Measurements from ENCODE around the gene CEP192. TPM values are rescaled to one million over a fixed set of nuclear protein-coding genes. Genes with fewer than 3 reads are reported as not detected.

Gene CEP192
- total and polyA plus RNA-seq, 10 of the 15 experiments (the other 5 are each of a cell fraction or from before 2014, with no cell fraction given): 15.4 to 58.2 (median 29.6) TPM

DNA sequence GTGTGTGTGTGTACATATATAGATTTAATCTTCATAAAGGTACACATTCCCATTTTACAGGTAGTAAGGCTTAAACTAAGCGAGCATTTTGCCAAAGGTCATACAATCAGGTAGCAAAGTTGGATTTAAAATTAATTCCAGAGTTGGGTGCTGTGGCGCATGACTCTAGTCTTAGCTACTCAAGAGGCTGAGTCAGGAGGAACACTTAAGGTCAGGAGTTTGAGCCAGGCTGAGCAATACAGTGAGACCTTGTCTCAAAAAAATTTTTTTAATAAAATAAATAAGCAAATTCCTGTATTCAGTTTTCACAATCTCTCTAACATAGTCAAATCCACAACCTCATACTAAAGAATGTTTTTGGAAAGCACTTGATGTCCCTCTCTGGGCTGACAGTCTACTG lies 115.9 kb downstream of the CEP192 start:
- POLR2A ChIA-PET: no interaction called here
- intact Hi-C loops (cut with micrococcal nuclease; ENCODE audit: unreplicated experiment): no loop called here
- CTCF ChIA-PET: interaction anchor here (1.4 kb wide), 1 partner anchor 51 kb away, joined by 4 read pairs; no protein-coding TSS in a partner anchor
- Histone ChIP-seq H3K4me2 (ENCODE audit: control insufficient read depth, insufficient read depth) (no peak overlapping the region), H3K9me3 (replicated peaks; ENCODE audit: control insufficient read depth, insufficient read depth, low read length) (no peaks in the 10 kb centered on the region), H4K20me1 (ENCODE audit: control insufficient read depth, insufficient read depth) (no peaks in the 10 kb centered on the region), H3K27me3 (replicated peaks in 1 of 2; ENCODE audit: control insufficient read depth in 2 of 2, insufficient read depth in 2 of 2, low read length in 1 of 2) (no peaks in the 10 kb centered on the region), H3K36me3 (ENCODE audit: control insufficient read depth in 2 of 2, insufficient read depth in 2 of 2, low read length in 1 of 2) (peaks cover 21 to 46% of the 10 kb centered on the region in 2 experiments), H2AFZ (ENCODE audit: control insufficient read depth, low read depth, low read length) (no peak overlapping the region), H3K27ac (ENCODE audit: control insufficient read depth, insufficient read depth) (no peak overlapping the region), H3K9ac (ENCODE audit: control insufficient read depth, insufficient read depth, low read length) (no peak overlapping the region), H3K4me1 (ENCODE audit: control insufficient read depth, insufficient read depth, low read length) (no peaks in the 10 kb centered on the region), H3K4me3 (no peak overlapping the region), H3K79me2 (ENCODE audit: control insufficient read depth, insufficient read depth, low read length) (no peaks in the 10 kb centered on the region)
- RAD21 ChIA-PET (ENCODE audit: unreplicated experiment): interaction anchor here (1.0 kb wide), 1 partner anchor 52 kb away, joined by 3 read pairs; no protein-coding TSS in a partner anchor
- ATAC-seq (no peak), FAIRE-seq (no peak), DNase-seq (ENCODE audit: low read depth, low spot score) (no peak)
- WGBS (ENCODE audit: insufficient coverage, insufficient replicate concordance, low lambda C conversion rate, missing lambda C conversion rate): 96% methylated on average over 2 of the region's 2 CpGs
- SMC1A ChIA-PET (ENCODE audit: uncharacterized antibody, unreplicated experiment): interaction anchor here (0.8 kb wide), 1 partner anchor 66 kb away, joined by 3 read pairs; no protein-coding TSS in a partner anchor
- no peak for TF ChIP-seq SMAD1 (IDR thresholded peaks at IDR 0.05; ENCODE audit: low read depth, partially characterized antibody)
- TF ChIP-seq ZNF217 (IDR thresholded peaks at IDR 0.05): no peak
- no peak for TF ChIP-seq FOXK2 (IDR thresholded peaks at IDR 0.05)
- TF ChIP-seq NFXL1 (IDR thresholded peaks at IDR 0.05; ENCODE audit: borderline replicate concordance): no peak
- no peak for TF ChIP-seq POU2F2 (IDR thresholded peaks at IDR 0.05; ENCODE audit: borderline replicate concordance, low read depth, low read length)
- TF ChIP-seq BACH1 (IDR thresholded peaks at IDR 0.05; ENCODE audit: borderline replicate concordance): no peak
- TF ChIP-seq TARDBP (IDR thresholded peaks at IDR 0.05; ENCODE audit: borderline replicate concordance): no peak
- no peak for TF ChIP-seq ZZZ3 (IDR thresholded peaks at IDR 0.05; ENCODE audit: control insufficient read depth, insufficient read length, low read depth)
- TF ChIP-seq, protein P1, sequence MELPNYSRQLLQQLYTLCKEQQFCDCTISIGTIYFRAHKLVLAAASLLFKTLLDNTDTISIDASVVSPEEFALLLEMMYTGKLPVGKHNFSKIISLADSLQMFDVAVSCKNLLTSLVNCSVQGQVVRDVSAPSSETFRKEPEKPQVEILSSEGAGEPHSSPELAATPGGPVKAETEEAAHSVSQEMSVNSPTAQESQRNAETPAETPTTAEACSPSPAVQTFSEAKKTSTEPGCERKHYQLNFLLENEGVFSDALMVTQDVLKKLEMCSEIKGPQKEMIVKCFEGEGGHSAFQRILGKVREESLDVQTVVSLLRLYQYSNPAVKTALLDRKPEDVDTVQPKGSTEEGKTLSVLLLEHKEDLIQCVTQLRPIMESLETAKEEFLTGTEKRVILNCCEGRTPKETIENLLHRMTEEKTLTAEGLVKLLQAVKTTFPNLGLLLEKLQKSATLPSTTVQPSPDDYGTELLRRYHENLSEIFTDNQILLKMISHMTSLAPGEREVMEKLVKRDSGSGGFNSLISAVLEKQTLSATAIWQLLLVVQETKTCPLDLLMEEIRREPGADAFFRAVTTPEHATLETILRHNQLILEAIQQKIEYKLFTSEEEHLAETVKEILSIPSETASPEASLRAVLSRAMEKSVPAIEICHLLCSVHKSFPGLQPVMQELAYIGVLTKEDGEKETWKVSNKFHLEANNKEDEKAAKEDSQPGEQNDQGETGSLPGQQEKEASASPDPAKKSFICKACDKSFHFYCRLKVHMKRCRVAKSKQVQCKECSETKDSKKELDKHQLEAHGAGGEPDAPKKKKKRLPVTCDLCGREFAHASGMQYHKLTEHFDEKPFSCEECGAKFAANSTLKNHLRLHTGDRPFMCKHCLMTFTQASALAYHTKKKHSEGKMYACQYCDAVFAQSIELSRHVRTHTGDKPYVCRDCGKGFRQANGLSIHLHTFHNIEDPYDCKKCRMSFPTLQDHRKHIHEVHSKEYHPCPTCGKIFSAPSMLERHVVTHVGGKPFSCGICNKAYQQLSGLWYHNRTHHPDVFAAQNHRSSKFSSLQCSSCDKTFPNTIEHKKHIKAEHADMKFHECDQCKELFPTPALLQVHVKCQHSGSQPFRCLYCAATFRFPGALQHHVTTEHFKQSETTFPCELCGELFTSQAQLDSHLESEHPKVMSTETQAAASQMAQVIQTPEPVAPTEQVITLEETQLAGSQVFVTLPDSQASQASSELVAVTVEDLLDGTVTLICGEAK (IDR thresholded peaks at IDR 0.05; ENCODE audit: borderline replicate concordance): no peak
- TF ChIP-seq, protein P2, sequence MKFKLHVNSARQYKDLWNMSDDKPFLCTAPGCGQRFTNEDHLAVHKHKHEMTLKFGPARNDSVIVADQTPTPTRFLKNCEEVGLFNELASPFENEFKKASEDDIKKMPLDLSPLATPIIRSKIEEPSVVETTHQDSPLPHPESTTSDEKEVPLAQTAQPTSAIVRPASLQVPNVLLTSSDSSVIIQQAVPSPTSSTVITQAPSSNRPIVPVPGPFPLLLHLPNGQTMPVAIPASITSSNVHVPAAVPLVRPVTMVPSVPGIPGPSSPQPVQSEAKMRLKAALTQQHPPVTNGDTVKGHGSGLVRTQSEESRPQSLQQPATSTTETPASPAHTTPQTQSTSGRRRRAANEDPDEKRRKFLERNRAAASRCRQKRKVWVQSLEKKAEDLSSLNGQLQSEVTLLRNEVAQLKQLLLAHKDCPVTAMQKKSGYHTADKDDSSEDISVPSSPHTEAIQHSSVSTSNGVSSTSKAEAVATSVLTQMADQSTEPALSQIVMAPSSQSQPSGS (IDR thresholded peaks at IDR 0.05; ENCODE audit: low read length): no peak
- TF ChIP-seq MEF2B (IDR thresholded peaks at IDR 0.05; ENCODE audit: partially characterized antibody, poor library complexity, severe bottlenecking): no peak
- TF ChIP-seq BHLHE40 (IDR thresholded peaks at IDR 0.05; ENCODE audit: borderline replicate concordance in 1 of 2, low read depth in 2 of 2, low read length in 1 of 2): no peak
- TF ChIP-seq POLR2AphosphoS5 (IDR thresholded peaks at IDR 0.05; ENCODE audit: low read length): no peak
- TF ChIP-seq NRF1 (conservative IDR thresholded peaks at IDR 0.05; ENCODE audit: low read depth, low read length): no peak
- TF ChIP-seq NFYA (IDR thresholded peaks at IDR 0.05; ENCODE audit: borderline replicate concordance, low read depth, low read length): no peak
- no peak for TF ChIP-seq EGR1 (IDR thresholded peaks at IDR 0.05; ENCODE audit: borderline replicate concordance in 1 of 2, low read depth in 2 of 2, low read length in 2 of 2)
- no peak for TF ChIP-seq TAF1 (IDR thresholded peaks at IDR 0.05; ENCODE audit: borderline replicate concordance, low read depth, low read length)
- BruUV-seq (replicated peaks): no TSS peak
- in situ Hi-C loops (cut with MboI): no loop called here
